Nephron progenitor cell (in vitro differentiated cells): ENCODE results near the gene GALNT6.

ENCODE experiments used
- DNase-seq: peaks from one replicate; pipeline ENCODE4 v3.0.0; 2021
- H3K27ac Mint-ChIP-seq: 2 replicates; pipeline ENCODE4 v1.8.0; 2021; ENCODE audit warnings: mild to moderate bottlenecking, moderate library complexity, mixed read lengths
- H3K27me3 Mint-ChIP-seq: 2 replicates; pipeline ENCODE4 v1.8.0; 2021; ENCODE audit warnings: mild to moderate bottlenecking, low read depth, mixed read lengths; ENCODE audit not compliant: poor library complexity
- H3K36me3 Mint-ChIP-seq: 2 replicates; pipeline ENCODE4 v1.8.0; 2021; ENCODE audit warnings: low read depth, mixed read lengths
- H3K4me1 Mint-ChIP-seq: 2 replicates; pipeline ENCODE4 v1.8.0; 2021; ENCODE audit warnings: mixed read lengths
- H3K4me3 Mint-ChIP-seq: 2 replicates; pipeline ENCODE4 v1.8.0; 2021; ENCODE audit warnings: mild to moderate bottlenecking, moderate library complexity, mixed read lengths
- H3K9me3 Mint-ChIP-seq: 2 replicates; pipeline ENCODE4 v1.8.0; 2021; ENCODE audit warnings: mild to moderate bottlenecking, moderate library complexity, mixed read lengths
- TF ChIP-seq, protein P1 (sequence below): fragments of 200-600 bp; sonication (generic); IDR thresholded peaks from 2 replicates; pipeline ENCODE4 v1.5.0; 2021; ENCODE audit warnings: antibody characterized with exemption

The GALNT6 gene

GRCh38 chr12:51409846-51410245, 18.6 kb upstream of the GALNT6 start:
- TF ChIP-seq, protein P1, sequence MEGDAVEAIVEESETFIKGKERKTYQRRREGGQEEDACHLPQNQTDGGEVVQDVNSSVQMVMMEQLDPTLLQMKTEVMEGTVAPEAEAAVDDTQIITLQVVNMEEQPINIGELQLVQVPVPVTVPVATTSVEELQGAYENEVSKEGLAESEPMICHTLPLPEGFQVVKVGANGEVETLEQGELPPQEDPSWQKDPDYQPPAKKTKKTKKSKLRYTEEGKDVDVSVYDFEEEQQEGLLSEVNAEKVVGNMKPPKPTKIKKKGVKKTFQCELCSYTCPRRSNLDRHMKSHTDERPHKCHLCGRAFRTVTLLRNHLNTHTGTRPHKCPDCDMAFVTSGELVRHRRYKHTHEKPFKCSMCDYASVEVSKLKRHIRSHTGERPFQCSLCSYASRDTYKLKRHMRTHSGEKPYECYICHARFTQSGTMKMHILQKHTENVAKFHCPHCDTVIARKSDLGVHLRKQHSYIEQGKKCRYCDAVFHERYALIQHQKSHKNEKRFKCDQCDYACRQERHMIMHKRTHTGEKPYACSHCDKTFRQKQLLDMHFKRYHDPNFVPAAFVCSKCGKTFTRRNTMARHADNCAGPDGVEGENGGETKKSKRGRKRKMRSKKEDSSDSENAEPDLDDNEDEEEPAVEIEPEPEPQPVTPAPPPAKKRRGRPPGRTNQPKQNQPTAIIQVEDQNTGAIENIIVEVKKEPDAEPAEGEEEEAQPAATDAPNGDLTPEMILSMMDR = no peak
- DNase-seq = no peak
- no peaks in the 10 kb centered on the region for H3K36me3 Mint-ChIP-seq

DNA sequence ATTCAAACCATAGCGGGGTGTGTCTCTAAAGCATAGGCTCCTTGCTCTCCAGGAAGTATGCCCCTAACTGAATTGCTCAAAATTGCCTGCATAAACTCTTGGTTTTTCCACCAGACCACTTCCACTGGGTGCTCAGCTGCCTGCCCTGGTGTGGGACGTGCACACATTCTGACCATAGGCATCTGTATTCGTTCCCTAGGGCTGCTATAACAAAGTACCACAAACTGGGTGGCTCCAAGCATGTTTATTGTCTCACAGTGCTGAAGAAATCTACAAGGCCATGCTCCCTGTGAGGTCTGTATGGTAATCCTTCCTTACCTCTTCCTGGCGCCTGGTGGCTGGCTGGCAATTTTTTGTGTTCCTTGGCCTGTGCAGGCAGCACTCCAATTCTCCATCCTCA, 16.4 kb upstream of the GALNT6 start:
- Mint-ChIP-seq H3K4me1 (peaks cover 9% of the 10 kb centered on the region), H3K9me3 (no peaks in the 10 kb centered on the region), H3K27me3 (peaks cover 12% of the 10 kb centered on the region), H3K4me3 (no peak overlapping the region), H3K27ac (no peak overlapping the region), H3K36me3 (no peaks in the 10 kb centered on the region)
- TF ChIP-seq, protein P1 = no peak
- no peak for DNase-seq

More at GRCh38 chr12:51409846-51410245, 18.6 kb upstream of the GALNT6 start:
- Mint-ChIP-seq H3K4me1 (peaks cover 9% of the 10 kb centered on the region), H3K9me3 (no peaks in the 10 kb centered on the region), H3K27me3 (peaks cover 6% of the 10 kb centered on the region), H3K4me3 (no peak overlapping the region), H3K27ac (no peak overlapping the region)

DNA sequence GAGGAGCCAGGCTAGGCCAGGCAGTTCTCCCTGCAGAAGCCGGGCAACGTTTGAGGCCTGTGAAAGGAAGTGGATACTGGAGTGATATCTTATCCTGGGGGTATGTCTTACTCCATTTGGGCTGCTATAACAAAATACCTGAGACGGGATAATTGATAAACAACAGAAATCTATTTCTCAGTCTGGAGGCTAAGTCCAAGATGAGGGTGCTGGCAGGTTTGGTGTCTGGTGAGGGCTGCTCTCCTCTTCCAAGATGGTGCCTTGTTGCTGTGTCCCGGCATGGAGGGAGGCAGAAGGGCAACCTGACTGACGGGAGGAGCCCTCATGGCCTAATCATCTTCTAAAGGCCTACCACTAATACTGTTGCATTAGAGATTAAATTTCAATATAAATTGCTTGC, 15.7 kb upstream of the GALNT6 start:
- H3K36me3 Mint-ChIP-seq = no peaks in the 10 kb centered on the region
- H3K4me1 Mint-ChIP-seq = peaks cover 9% of the 10 kb centered on the region
- H3K4me3 Mint-ChIP-seq = no peak overlapping the region
- H3K9me3 Mint-ChIP-seq = no peaks in the 10 kb centered on the region
- H3K27me3 Mint-ChIP-seq = peaks cover 10% of the 10 kb centered on the region
- no peak for DNase-seq
- TF ChIP-seq, protein P1 = no peak
- H3K27ac Mint-ChIP-seq = no peak overlapping the region

- Mint-ChIP-seq H3K36me3 (no peaks in the 10 kb centered on the region), H3K4me3 (no peak overlapping the region), H3K27me3 (peaks cover 11% of the 10 kb centered on the region), H3K9me3 (no peaks in the 10 kb centered on the region), H3K27ac (no peak overlapping the region), H3K4me1 (peaks cover 9% of the 10 kb centered on the region)
- DNase-seq = no peak
- TF ChIP-seq, protein P1 = no peak
These were observed 15.1 kb upstream of the GALNT6 start for GRCh38 chr12:51406290-51406689.

GRCh38 chr12:51405801-51406207, 14.6 kb upstream of the GALNT6 start:
- no peak overlapping the region for H3K4me3 Mint-ChIP-seq
- TF ChIP-seq, protein P1 = no peak
- no peaks in the 10 kb centered on the region for H3K36me3 Mint-ChIP-seq
- no peaks in the 10 kb centered on the region for H3K9me3 Mint-ChIP-seq
- no peak overlapping the region for H3K27ac Mint-ChIP-seq
- peaks cover 13% of the 10 kb centered on the region for H3K27me3 Mint-ChIP-seq
- H3K4me1 Mint-ChIP-seq = peaks cover 9% of the 10 kb centered on the region
- no peak for DNase-seq

DNA sequence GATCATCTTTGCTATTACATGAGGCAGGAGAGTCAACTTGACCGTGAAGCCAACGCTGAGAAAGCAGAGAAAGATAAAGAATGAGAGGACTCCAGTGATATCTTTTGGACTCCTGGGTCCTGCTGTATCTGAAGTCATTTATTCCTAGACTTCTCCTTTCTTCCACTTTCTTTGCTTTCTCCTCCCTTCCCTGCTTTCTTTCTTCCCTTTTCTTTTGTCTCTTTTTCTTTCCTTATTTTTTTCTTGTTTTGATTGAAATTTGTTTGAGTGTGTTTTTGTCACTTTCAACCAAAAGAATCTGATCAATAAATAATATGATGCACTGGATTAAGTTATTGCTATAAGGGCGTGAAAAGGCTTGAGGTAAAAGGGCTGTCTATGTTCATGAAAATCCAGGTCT, 13.4 kb upstream of the GALNT6 start:
- no peaks in the 10 kb centered on the region for H3K9me3 Mint-ChIP-seq
- no peak overlapping the region for H3K4me3 Mint-ChIP-seq
- peaks cover 13% of the 10 kb centered on the region for H3K27me3 Mint-ChIP-seq
- TF ChIP-seq, protein P1 = no peak
- peaks cover 9% of the 10 kb centered on the region for H3K4me1 Mint-ChIP-seq
- no peak for DNase-seq
- no peak overlapping the region for H3K27ac Mint-ChIP-seq
- H3K36me3 Mint-ChIP-seq = no peaks in the 10 kb centered on the region
